B cell (primary cell): ENCODE data around the gene FTSJ3.

ENCODE experiments used
- CTCF ChIP-seq: fragments of 200-600 bp; IDR thresholded peaks from one replicate; pipeline ENCODE4 v1.8.0; 2022; ENCODE audit warnings: antibody characterized with exemption, mild to moderate bottlenecking
- EZH2 ChIP-seq: IDR thresholded peaks from 2 replicates; pipeline ENCODE4 v1.6.1; 2012; ENCODE audit warnings: borderline replicate concordance, low read depth, mild to moderate bottlenecking, moderate library complexity, low read length; ENCODE audit not compliant: insufficient read depth, poor library complexity, severe bottlenecking

- TF ChIP-seq CTCF (no peak), EZH2 (no peak)
These were observed 35.3 kb downstream of the FTSJ3 start for GRCh38 chr17:63792055-63792729.
